Measurements from ENCODE around the gene KIF7. TPM values are rescaled to one million over a fixed set of nuclear protein-coding genes. Genes with fewer than 3 reads are reported as not detected.

Gene KIF7
- total and polyA plus RNA-seq, 11 donors = 1.3 to 9.2 (median 3.2) TPM

- 91 to 98% (median 96%) methylated on average over 8 of the region's 8 CpGs for WGBS, 4 donors
- no peak for ATAC-seq
- Histone ChIP-seq H3K27ac (no peak overlapping the region), H3K36me3 (peaks cover 0 to 73% (median 36%) of the 10 kb centered on the region in 9 donors), H3K9me3 (no peaks in the 10 kb centered on the region), H3K4me3 (no peak overlapping the region), H3K27me3 (no peaks in the 10 kb centered on the region), H3K4me1 (no peaks in the 10 kb centered on the region)
- TF ChIP-seq POLR2A (IDR thresholded peaks at IDR 0.05) (no peak), CTCF (IDR thresholded peaks at IDR 0.05) (no peak)
- no peak for DNase-seq
- intact Hi-C loops (cut with DNase I) = no loop called here
These were observed 27.9 kb downstream of the KIF7 start for GRCh38 chr15:89627256-89627970.

GRCh38 chr15:89625716-89626115 lies 29.6 kb downstream of the KIF7 start:
- DNase-seq (no peak), ATAC-seq (no peak)
- Histone ChIP-seq H3K4me3 (no peak overlapping the region), H3K27me3 (no peaks in the 10 kb centered on the region), H3K36me3 (peaks cover 0 to 59% (median 19%) of the 10 kb centered on the region in 9 donors), H3K27ac (no peak overlapping the region), H3K4me1 (no peaks in the 10 kb centered on the region), H3K9me3 (no peaks in the 10 kb centered on the region)
- intact Hi-C loops (cut with DNase I) = no loop called here
- WGBS, 4 donors = 86 to 95% (median 93%) methylated on average over 9 of the region's 9 CpGs
- TF ChIP-seq CTCF (IDR thresholded peaks at IDR 0.05) = no peak
- no peak for TF ChIP-seq POLR2A (IDR thresholded peaks at IDR 0.05)

GRCh38 chr15:89623165-89623564 lies 32.1 kb downstream of the KIF7 start:
- intact Hi-C loops (cut with DNase I) = no loop called here
- Histone ChIP-seq H3K4me3 (no peak overlapping the region), H3K27ac (no peak overlapping the region), H3K27me3 (no peaks in the 10 kb centered on the region), H3K36me3 (peaks cover 0 to 51% (median under 1%) of the 10 kb centered on the region in 9 donors), H3K4me1 (no peaks in the 10 kb centered on the region), H3K9me3 (no peaks in the 10 kb centered on the region)
- no peak for DNase-seq
- no peak for TF ChIP-seq CTCF (IDR thresholded peaks at IDR 0.05)
- TF ChIP-seq POLR2A (IDR thresholded peaks at IDR 0.05) = no peak
- no peak for ATAC-seq
- 80 to 87% (median 81%) methylated on average over 1 of the region's 1 CpG for WGBS, 4 donors

- intact Hi-C loops (cut with DNase I) = no loop called here
- ATAC-seq = no peak
- peaks cover 0 to 45% (median 0%) of the 10 kb centered on the region in 9 donors for H3K36me3 ChIP-seq
These were observed 33.7 kb downstream of the KIF7 start for GRCh38 chr15:89621547-89621946.

More at GRCh38 chr15:89621547-89621946, 33.7 kb downstream of the KIF7 start:
- Histone ChIP-seq H3K27me3 (no peaks in the 10 kb centered on the region), H3K27ac (no peak overlapping the region), H3K4me3 (no peak overlapping the region), H3K9me3 (no peaks in the 10 kb centered on the region), H3K4me1 (no peaks in the 10 kb centered on the region)
- WGBS, 4 donors = 72 to 80% (median 76%) methylated on average over 4 of the region's 4 CpGs
- DNase-seq = no peak
- TF ChIP-seq CTCF (IDR thresholded peaks at IDR 0.05) = no peak
- TF ChIP-seq POLR2A (IDR thresholded peaks at IDR 0.05) = no peak
